GM12875 (cell line): Measurements from ENCODE around the gene CMIP.

Experiments used
- H3K4me3 ChIP-seq: one replicate; pipeline ENCODE4 v1.5.1; 2011; ENCODE audit warnings: low read depth, low read length, control low read depth
- CTCF ChIP-seq: IDR thresholded peaks from 2 replicates; pipeline ENCODE4 v1.5.1; 2011; ENCODE audit warnings: low read depth, mild to moderate bottlenecking, control low read depth, inconsistent platforms, low read length, moderate library complexity, borderline replicate concordance; ENCODE audit not compliant: insufficient read depth

The CMIP gene

GRCh38 chr16:81604960-81605383 is 160.4 kb downstream of the CMIP start:
- no peak for TF ChIP-seq CTCF
- no peak overlapping the region for H3K4me3 ChIP-seq

GRCh38 chr16:81606039-81606438 is 161.4 kb downstream of the CMIP start:
- H3K4me3 ChIP-seq: no peak overlapping the region
- no peak for TF ChIP-seq CTCF

DNA sequence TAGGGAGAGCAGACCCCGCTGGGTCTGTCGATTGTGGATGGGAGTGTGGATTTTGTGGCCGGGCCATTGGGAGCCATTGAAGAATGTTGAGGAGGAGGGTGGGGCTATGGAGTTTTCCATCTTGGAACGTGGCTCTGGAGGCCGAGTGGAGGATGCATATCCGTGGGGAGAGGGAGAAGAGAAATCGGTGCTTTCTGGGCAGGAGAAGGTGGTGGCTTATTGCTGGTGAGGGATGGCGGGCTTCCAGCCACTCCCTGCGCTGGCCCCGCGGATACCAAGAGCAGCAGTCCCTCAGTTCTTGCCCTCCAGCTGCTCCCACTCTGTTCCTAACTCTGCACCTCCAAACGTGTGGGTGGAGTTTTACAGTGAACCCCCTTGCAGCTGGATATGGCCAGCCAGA is 162.4 kb downstream of the CMIP start:
- H3K4me3 ChIP-seq: no peak overlapping the region
- TF ChIP-seq CTCF: no peak

- H3K4me3 ChIP-seq: no peak overlapping the region
- TF ChIP-seq CTCF: no peak
These were observed 163.4 kb downstream of the CMIP start for GRCh38 chr16:81607805-81608522.

GRCh38 chr16:81608523-81609209 is 164.1 kb downstream of the CMIP start:
- no peak overlapping the region for H3K4me3 ChIP-seq
- TF ChIP-seq CTCF: no peak

GRCh38 chr16:81609323-81609892 is 164.8 kb downstream of the CMIP start:
- no peak overlapping the region for H3K4me3 ChIP-seq
- TF ChIP-seq CTCF: no peak
